SK-N-SH (cell line): ENCODE measurements around the gene SLC38A8.

Experiments
- CHD2 ChIP-seq: fragments of 150-350 bp; IDR thresholded peaks from 2 replicates; pipeline ENCODE4 v1.6.1; 2018; ENCODE audit warnings: low read length; ENCODE audit not compliant: partially characterized antibody
- CTCF ChIP-seq: fragments of 200-600 bp; sonication (generic); IDR thresholded peaks from 2 replicates; pipeline ENCODE4 v1.6.1; 2017; ENCODE audit warnings: antibody characterized with exemption, mild to moderate bottlenecking, moderate library complexity
- EP300 ChIP-seq, 2 experiments: IDR thresholded peaks; 2 replicates each; pipeline versions ENCODE4 v1.4.0 to v1.6.1; 2012; ENCODE audit warnings: borderline replicate concordance in 1 of 2, low read depth in 1 of 2, low read length in 1 of 2
- GABPA ChIP-seq: IDR thresholded peaks from 2 replicates; pipeline ENCODE4 v1.4.0; 2012; ENCODE audit warnings: low read depth, mild to moderate bottlenecking
- IRF3 ChIP-seq: fragments of 150-350 bp; IDR thresholded peaks from 2 replicates; pipeline ENCODE4 v1.6.1; 2016; ENCODE audit warnings: mild to moderate bottlenecking, low read depth, low read length
- MAX ChIP-seq: IDR thresholded peaks from 2 replicates; pipeline ENCODE4 v1.4.0; 2012; ENCODE audit warnings: low read depth
- POLR2AphosphoS5 ChIP-seq: IDR thresholded peaks from 2 replicates; pipeline ENCODE4 v1.6.1; 2012; ENCODE audit warnings: low read depth, low read length
- REST ChIP-seq: IDR thresholded peaks from 2 replicates; pipeline ENCODE4 v1.6.1; 2012; ENCODE audit warnings: mild to moderate bottlenecking, low read depth, low read length, moderate library complexity
- RFX5 ChIP-seq: IDR thresholded peaks from 2 replicates; pipeline ENCODE4 v1.6.1; 2012; ENCODE audit warnings: mild to moderate bottlenecking, improper control_type of control experiment, low read length
- SIN3A ChIP-seq: IDR thresholded peaks from 2 replicates; pipeline ENCODE4 v1.6.1; 2012; ENCODE audit warnings: low read depth, mild to moderate bottlenecking, low read length, moderate library complexity, borderline replicate concordance
- TEAD4 ChIP-seq: IDR thresholded peaks from 2 replicates; pipeline ENCODE4 v1.4.0; 2012; ENCODE audit warnings: mild to moderate bottlenecking, borderline replicate concordance; ENCODE audit not compliant: insufficient read depth

GRCh38 chr16:84068041-84068440 is 25.4 kb upstream of the SLC38A8 start:
- TF ChIP-seq CTCF (no peak), IRF3 (no peak), REST (no peak), EP300 (IDR thresholded peaks at IDR 0.05; ENCODE audit: borderline replicate concordance in 1 of 2, low read depth in 1 of 2, low read length in 1 of 2) (no peak), GABPA (no peak), TEAD4 (no peak), MAX (no peak), SIN3A (no peak), POLR2AphosphoS5 (no peak), CHD2 (no peak), RFX5 (no peak)
